NCI-H345 (cell line): ENCODE results near the gene DACT2.
A peak's percentile ranks its signal among the peaks of the same experiment; 100 is the strongest.
"Not testable (repeated sequence)": the region's sequence is repeated elsewhere in the genome, so short reads cannot be mapped to it uniquely, and the experiment has no call there.

Source experiments
- DNase-seq: peaks from one replicate; lab custom pipeline; 2025; lab: John Stamatoyannopoulos, UW

The DACT2 gene, protein sequence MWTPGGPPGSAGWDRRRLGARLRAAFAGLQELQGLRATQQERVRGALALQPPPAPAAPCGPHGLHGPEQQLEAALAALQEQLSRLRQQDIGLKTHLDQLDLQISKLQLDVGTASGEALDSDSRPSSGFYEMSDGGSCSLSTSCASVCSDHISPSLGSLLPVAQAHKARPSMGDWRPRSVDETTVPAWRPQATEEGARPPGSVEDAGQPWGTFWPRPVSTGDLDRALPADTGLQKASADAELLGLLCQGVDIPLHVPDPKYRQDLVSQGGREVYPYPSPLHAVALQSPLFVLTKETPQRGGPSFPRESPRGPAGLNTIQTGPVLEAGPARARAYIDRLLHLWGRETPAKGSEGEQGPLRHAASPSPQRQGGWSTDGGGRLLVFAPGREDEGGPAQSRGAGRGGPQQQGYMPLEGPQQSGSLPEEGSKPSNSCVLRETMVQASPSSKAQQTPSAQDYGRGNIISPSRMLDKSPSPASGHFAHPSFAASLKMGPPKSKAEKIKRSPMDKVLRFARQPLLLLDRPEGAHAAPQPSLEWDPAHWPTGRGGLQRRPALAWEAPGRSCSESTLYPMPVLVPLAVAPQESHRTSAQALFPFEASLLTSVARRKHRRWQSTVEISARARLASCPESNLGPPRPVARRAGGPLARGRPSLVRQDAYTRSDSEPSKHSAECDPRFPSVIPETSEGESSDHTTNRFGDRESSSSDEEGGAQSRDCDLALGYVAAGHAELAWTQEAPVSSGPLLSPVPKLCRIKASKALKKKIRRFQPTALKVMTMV

DNA sequence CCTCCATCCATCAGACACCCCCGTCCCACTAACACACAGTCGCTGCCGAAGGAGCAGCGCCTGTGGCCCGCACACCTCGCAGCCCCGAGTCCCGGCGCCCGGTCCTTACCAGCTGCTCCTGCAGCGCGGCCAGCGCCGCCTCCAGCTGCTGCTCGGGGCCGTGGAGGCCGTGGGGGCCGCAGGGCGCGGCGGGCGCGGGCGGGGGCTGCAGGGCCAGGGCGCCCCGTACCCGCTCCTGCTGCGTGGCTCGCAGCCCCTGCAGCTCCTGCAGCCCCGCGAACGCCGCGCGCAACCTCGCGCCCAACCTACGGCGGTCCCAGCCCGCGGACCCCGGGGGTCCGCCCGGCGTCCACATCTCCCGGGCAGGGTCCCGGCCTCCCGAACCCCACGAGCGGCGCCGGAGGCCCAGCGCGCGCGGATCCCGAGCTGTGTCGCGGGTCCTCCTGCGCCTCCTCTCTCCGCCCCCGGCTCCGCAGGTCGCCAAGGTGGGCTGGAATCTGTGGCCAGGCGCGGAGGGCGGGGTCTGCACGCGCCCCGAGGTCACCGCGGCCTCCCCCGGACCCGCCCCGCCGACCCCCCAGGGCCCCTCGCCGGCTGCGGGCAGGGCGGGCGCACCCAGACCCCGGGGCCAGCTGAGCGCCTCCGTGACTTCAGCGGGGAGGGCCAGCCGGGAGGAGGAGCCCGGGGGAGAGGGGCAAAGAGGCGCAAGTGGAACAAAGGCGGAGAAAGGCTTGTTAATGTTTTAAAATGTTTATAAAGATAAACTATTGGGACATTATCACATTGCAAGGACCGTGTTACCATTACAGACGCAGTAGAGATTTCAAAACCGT is at the start of gene DACT2:
DACT2 (minus strand) TSS at position 499 of the 833 bp plus-strand sequence; CDS start at position 355, 144 bp downstream.
- peak; percentile 25 for DNase-seq

DNA sequence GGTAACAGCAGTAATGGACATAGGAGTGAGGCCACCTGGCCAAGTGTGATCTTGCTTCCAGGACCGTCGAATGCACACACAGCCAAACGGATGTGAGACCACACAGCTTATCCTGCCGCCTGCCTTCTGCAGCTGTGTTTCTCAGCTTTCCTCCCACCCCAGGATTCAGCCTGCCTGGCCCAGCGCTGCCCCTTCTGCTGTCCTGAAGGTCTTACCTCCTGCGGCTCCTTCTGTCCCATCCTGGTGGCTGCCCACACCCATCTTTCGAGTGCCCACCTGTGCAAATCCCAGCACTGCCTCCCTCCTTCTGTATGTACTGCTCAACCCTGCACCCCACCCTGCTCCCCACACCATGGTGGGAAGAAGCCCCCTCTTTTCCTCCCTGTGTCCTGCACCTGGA is 49.4 kb upstream of the DACT2 start:
- no peak for DNase-seq

DNA sequence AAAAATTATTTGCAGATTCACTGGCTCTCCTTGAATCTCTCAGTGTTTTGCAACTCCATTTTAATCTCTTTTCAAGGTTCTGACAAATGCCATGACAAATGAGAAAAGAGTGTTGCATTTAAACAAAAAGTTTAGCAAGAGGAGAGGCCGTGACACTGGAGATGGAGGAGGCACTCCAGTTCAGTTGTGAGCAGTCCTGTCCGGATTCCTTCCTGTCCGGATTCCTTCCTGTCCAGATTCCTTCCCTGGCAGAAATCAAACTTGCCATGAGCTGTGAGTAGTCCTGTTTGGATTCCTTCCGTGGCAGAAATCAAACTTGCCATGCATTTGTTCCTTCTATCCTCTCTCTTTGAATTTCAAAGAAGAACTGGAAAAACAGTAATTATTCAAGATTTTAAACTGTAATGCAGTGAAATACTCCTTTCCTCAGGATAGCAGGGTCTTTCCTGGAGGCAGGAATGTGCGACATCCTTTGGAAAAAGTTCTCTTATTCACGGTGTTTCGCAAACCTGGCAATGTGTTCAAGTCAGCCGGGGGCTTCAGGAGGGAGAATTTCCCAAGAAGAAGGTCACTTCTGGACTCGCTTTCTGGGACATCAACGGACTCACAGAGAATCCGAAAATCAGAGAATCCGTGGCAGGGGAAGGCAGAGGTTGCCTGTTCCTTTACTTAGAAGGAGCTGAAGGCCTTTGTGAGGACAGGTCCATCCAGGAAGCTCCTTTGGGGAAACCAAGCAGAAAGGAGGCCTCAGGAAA is 48.7 kb upstream of the DACT2 start:
- DNase-seq, result no peak

DNA sequence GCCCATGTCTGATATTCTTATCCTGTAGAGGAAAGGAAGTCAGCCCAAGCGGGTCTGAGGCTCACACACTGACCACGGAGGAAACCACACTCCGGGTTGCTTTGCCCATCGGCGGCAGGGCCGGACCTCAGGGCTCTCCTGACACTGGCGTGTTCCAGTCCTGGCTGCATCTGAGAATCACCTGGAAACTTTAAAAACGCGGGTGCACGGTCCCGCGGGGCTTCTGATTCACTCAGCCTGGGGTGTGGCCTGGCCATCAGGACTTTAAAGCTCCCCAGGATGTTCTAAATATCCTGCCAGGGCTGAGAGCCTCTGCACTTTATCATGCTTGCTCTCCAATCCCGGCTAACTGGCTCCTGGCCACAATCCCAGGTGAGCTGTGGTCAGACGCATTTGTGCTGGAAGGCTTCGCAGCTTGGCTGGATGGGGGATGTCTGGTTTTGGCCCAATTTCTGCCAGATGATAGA is 47.7 kb upstream of the DACT2 start:
- DNase-seq, result no peak

DNA sequence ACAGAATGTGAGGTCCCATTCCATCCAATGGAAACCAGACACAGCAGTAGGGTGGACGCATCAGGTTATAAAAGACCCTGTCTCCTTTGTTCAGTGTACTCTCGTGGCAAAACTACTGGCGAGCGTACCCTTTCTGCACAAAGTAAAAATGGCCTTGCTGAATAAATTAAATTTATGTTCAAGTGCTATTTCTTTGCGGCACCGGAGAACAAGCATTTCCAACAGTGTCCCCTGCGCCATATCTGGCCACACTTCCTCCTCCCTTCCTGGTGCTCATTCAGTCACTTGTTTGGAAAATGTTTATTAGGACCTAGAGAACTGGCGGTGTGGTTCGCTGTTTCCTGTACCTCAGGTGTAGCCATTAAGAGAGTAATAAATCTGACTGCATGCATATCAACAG is 46.9 kb upstream of the DACT2 start:
- no peak for DNase-seq

DNA sequence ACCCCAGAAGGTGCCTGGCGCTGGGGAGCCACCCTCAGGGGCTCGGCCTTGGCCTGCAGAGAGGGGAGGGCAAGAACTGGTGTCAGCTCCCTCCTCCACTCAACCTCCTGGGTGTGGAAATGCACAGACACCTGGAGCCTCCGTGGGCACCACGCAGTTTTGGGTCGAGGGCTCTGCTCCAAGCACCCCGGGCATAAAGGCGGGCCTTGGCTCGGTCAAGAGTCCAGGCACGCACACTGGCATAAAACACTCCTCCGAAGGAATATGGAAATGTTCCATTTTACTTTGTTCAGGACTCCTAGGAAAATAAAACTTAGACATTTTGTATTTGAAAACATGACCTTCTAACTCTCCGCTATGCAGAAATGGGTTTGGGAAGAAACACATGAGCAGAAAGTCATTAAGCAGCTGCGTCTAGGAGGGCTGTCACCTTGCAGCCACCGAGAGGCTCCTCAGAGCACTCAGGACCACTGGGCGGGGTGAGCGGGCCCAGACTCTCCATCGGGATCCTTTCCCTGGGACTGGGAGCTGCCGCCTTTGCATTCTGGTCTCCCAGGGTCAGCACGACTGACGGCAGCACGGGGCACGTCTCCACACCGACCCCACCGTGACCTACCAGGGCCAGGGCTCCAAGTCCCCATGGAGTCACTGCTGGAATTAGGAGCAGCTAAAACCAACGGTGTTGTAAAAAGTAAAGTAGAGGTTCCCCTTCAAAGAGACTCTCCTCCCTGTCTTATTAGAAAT is 46.0 kb upstream of the DACT2 start:
- DNase-seq, result no peak

DNA sequence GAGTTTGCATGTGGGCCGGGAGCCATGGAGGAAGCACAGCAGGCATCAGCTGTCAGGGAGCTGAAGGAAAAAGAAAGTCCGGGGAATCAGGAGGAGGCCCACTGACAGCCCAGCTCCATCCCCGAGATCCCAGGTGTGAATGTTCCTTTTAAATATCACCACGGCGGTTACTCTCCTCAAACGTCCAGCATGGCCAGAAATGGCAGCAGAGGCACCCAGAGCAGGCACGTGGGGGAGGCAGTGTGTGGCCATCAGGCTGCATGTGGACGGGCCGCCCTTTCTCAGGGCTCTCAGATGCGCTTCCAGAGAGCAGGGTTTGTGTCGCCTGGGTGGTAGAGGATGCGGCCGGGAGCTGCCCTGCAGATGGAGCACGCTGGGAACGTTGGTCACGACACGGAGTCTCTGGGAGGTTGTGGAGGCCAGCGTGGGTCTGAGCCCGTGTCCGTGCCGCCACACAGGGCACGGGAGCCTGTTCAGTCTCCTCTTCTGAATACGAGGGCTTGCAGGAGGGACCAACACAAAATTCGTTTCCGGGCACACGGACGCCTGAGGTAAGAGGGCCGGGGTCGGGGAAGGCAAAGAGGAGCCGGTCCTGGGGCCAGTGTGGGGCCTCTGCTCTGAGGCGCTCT is 45.3 kb upstream of the DACT2 start:
- no peak for DNase-seq

DNA sequence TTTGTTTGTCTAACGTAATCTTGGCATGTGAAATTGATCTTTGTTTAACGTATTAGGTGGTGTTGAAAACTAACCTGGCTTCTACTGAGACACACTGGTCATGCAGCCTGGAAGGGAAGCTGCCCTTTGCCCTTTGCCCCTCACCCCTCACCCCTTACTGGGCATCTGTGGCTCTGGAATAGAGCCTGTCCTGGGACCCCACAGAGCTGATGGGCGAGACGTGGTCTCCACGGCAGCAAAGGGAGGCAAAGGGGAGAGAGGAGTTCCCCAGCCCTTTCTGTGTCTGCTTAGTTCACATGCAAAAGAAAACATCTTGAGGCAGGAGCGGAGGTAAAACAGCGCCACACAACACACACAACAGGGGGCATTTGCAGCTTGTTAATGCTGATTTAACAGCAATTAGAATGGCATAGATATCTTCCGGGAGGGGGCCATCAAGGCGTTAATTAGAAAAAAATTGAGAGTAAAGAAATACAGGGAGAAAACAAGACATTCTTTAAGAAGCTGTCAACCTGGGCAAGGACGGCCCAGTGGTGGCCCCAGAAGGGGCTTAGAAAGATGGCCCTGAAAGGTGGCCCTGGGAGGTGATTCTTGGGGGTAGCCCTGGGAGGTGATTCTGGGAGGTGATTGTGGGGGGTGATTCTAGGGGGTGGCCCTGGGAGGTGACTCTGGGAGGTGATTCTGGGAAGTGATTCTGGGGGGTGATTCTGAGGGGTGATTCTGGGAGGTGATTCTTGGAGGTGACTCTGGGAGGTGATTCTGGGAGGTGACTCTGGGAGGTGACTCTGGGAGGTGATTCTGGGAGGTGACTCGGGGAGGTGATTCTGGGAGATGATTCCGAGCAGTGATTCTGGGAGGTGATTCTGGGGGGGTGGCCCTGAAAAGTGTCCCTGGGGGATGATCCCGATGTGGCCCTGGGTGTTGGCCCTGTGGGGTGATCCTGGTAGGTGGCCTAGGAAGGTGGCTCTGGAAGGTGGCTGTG is 44.5 kb upstream of the DACT2 start:
- DNase-seq, result no peak

DNA sequence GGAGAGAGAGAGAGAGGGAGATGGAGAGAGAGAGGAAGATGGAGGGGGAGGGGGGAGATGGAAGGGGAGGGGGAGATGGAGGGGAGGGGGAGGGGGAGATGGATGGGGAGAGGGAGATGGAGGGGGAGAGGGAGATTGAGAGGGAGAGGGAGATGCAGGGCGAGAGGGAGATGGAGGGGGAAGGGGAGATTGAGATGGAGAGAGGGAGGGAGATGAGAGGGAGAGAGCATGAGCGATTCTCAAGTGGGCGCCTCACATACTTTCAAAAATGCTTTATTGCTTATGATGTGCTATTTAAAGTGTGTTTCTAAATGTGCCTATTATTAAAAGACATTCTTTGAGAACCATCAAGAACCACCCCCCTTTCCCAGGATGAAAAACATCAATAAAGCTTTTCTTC is 43.7 kb upstream of the DACT2 start:
- DNase-seq, result no peak

DNA sequence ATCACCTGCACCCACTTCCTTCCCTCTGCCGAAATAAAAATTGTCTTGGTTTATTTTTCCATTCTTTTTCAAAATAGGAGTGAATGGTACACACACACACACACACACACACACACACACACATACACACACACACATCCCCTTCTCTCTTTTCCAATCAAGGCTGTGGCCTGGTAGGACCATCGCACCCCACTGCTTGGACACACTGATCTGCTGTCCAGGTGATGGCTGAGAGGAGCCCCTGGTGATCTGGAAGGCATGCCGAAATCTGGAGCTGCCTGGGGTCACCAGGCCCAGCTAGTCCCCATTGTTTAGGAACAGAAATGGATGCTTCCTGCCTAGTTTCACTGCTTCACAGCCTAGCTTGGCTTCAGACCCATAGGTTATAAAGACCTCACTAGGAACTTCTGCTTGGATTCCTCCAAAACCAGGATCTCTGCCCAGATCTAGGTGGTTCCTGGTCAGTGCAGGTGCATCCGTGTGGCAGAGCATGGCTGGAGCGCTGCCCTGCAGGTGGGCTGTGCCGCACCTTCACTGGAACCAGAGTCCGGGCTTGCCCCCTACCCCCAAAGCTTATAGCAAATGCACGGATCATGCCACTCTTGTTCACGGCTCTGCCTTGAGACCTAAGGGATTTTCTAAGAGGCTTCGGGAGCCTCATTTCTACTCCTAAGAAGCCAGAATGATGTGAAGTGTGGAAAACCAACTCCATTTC is 42.9 kb upstream of the DACT2 start:
- DNase-seq, result no peak

DNA sequence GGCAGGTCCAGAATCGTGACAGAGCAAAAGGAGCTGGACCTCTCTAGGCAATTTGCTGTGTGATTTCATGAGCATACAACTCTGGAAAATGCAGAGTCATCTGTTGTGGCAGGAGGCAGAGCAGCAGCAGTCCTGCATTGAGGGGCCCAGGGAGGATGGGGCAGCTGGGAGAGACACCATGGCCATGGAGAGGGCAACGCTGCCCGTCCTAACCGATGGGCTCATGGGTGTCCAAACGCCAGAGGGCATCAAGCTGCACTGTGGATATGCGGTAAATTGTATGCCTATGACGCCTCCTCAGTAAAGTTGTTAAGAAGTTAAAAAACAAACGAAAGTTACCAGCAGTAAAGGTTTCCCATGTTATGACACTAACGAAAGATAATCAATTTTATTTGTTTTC is 42.2 kb upstream of the DACT2 start:
- no peak for DNase-seq

DNA sequence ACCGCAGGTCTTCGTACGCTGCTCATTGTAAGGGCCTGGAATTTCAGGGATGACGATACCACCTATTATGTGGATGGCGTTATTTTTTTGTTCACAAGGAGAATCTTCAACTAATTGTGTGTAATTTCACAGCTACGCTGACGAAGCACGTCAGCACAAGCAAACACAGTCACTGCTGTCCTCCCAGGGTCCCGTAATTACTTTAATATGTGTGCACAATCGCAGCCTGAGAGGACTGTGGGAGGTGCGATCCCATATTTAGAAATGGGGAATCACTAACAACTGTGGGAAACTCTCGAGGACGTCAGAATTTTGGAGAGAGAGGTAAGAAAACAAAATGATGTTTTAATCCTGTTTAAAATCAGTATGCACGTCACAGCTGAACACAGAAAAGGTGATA is 40.2 kb upstream of the DACT2 start:
- DNase-seq, result no peak

DNA sequence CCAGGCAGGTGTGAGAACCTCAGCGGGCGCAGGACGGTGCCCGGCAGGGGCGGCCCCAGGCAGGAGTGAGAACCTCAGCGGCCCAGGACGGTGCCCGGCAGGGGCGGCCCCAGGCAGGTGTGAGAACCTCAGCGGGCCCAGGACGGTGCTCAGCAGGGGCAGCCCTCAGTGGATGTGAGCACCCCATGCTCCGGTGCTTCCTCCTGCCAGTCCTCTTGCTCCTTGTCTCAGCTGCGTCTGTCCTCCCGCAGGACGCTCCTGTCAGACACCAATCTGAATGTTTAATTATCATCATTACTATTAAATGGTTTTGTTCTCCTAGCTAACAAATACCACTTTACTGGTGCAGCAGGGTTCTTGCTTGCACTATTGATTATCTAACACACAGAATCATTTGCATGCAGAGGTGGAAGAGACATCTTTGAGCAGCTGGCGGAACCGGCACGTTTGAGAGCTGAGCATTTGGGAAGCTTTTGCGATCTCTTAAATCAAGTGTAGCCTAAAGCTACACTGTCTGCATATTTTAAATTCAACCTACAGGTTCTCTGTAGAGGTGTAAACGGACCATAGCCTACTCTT is 39.4 kb upstream of the DACT2 start:
- no peak for DNase-seq

DNA sequence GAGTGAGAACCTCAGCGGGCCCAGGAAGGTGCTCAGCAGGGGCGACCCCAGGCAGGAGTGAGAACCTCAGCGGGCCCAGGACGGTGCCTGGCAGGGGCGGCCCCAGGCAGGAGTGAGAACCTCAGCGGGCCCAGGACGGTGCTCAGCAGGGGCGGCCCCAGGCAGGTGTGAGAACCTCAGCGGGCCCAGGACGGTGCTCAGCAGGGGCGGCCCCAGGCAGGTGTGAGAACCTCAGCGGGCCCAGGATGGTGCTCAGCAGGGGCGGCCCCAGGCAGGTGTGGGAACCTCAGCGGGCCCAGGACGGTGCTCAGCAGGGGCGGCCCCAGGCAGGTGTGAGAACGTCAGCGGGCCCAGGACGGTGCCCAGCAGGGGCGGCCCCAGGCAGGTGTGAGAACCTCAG is 37.3 kb upstream of the DACT2 start:
- not testable (repeated sequence) for DNase-seq

DNA sequence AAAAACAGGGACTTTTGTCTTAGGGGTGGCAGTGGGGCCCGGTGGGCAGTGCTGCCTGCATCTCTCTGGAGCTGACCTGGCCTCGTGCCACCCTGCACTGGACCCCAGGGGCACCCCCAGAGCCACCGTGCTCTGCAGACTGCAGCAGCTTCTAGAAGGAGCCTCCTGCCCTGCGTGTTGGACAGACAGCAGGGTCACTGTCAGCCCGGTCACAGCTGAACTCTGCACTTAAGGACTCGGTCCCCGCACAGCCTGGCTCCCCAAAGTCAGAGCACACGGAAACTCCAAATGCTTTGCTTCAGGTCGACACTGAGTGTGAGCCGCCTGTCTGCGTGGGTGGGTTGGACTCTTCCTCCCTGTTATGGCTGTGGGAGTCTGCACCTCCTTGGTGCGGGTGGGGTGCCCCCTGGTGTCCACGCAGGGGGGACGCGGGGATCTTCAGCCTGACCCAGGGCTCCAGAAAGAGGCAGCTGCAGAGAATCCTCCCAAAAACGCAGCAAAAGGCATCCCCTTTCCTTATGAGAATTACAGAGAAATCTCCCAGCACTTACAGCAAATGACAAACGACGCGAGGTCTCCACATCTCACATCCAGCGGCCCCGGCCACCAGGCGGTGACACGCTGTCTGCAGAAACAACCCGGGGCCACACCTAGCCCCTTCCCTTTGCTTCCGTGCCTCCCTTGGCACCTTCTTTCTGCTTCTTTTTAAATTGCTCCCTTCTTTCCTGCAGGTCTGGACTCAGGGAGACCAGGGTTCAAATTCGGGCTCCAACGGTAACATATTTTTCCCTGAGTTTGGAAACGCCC is 36.3 kb upstream of the DACT2 start:
- DNase-seq, result peak; percentile 44

DNA sequence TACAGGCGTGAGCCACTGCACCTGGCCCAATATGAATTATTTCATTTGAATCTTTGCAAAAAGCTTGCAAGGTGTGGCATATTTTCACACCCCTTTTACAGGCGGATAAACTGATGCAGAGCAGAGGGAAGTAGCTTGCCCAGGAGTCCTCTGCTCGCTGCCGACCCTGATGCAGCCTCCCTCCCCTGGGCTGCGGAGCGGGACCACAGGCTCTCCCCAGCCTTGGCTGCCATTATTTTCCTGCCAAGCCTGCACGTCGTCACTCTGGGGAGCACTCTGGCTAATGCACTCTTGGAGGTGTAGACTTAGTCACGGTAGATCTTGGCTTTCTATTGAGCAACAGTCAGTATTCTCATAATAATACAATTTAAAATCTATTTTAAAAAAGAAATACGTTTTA is 34.8 kb upstream of the DACT2 start:
- DNase-seq, result no peak

DNA sequence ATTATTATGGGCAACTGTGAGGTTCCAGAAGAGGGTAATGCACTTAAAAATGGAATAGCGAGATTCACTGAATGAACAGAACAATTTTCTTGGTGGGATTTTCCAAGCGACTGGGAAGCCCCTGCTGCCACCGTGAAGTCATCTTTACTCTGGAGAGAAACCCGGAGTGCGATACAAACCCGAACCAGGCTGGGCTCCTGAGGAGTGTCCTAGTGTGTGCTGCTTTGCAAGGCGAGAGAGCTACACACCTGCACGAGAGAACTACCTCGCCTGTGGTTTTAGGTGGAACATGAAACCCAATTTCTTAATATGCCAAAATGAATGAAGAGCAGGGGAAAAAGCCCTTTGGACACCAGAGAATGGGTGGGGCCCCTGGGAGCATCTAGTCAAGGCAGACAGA is 33.5 kb upstream of the DACT2 start:
- no peak for DNase-seq
